CD4-positive, alpha-beta T cell (primary cell): Measurements from ENCODE around the gene ALPK3. TPM values are rescaled to one million over a fixed set of nuclear protein-coding genes. Genes with fewer than 3 reads are reported as not detected.

Experiments
- ATAC-seq: fragments of 200-7000 bp; cut with Tn5 transposase; one replicate; pipeline ENCODE4 v1.10.0; 2022; ENCODE audit warnings: mild to moderate bottlenecking; ENCODE audit not compliant: poor library complexity
- CTCF ChIA-PET: fragments of 350-600 bp; sonication (Branson Sonifier 250); formaldehyde crosslinking; loops from one replicate; lab custom pipeline; 2021; ENCODE audit warnings: antibody characterized with exemption, inconsistent platforms; lab: Charles Lee
- POLR2A ChIA-PET: fragments of 350-600 bp; sonication (Branson Sonifier 250); formaldehyde crosslinking; loops from one replicate; lab custom pipeline; 2021; ENCODE audit warnings: antibody characterized with exemption, inconsistent platforms; lab: Charles Lee
- DNase-seq, 14 experiments: peaks; one replicate each; pipeline ENCODE4 v3.0.0-alpha.2; 2013 to 2020; ENCODE audit warnings: mixed read lengths in 2 of 14
- H3K27ac ChIP-seq, 2 donors: one replicate each; pipeline versions ENCODE4 v1.5.1 to v1.7.0; 2013; ENCODE audit warnings: low read length in 2 of 2, low read depth in 1 of 2, mild to moderate bottlenecking in 1 of 2
- H3K27me3 ChIP-seq, 2 experiments: 1 replicate in 1 of 2; 2 replicates in 1 of 2; pipeline versions ENCODE4 v1.6.1 to v1.7.0; 2013; ENCODE audit warnings: low read length in 2 of 2, control low read depth in 1 of 2, mild to moderate bottlenecking in 1 of 2, moderate library complexity in 1 of 2; ENCODE audit not compliant: insufficient read depth in 2 of 2, control insufficient read depth in 1 of 2
- H3K36me3 ChIP-seq: one replicate; pipeline ENCODE4 v1.6.1; 2013; ENCODE audit warnings: low read length, control low read depth; ENCODE audit not compliant: insufficient read depth
- H3K4me1 ChIP-seq: one replicate; pipeline ENCODE4 v1.6.1; 2013; ENCODE audit warnings: low read length, control low read depth; ENCODE audit not compliant: insufficient read depth
- H3K4me3 ChIP-seq: one replicate; pipeline ENCODE4 v1.5.1; 2013; ENCODE audit warnings: mild to moderate bottlenecking, low read length, moderate library complexity
- H3K9me3 ChIP-seq, 2 experiments: 1 replicate in 1 of 2; 2 replicates in 1 of 2; pipeline versions ENCODE4 v1.6.1 to v1.7.0; 2013; ENCODE audit warnings: low read length in 2 of 2, mild to moderate bottlenecking in 2 of 2, control low read depth in 1 of 2, moderate library complexity in 1 of 2; ENCODE audit not compliant: control insufficient read depth in 1 of 2, insufficient read depth in 1 of 2
- H3K27ac Mint-ChIP-seq: one replicate; pipeline ENCODE4 v1.8.0; 2020; ENCODE audit warnings: mixed read lengths
- H3K27me3 Mint-ChIP-seq: one replicate; pipeline ENCODE4 v1.8.0; 2021; ENCODE audit warnings: mixed read lengths
- H3K36me3 Mint-ChIP-seq: one replicate; pipeline ENCODE4 v1.8.0; 2021; ENCODE audit warnings: low read depth, mixed read lengths
- H3K4me1 Mint-ChIP-seq: one replicate; pipeline ENCODE4 v1.8.0; 2021; ENCODE audit warnings: low read depth, mixed read lengths
- H3K4me3 Mint-ChIP-seq: one replicate; pipeline ENCODE4 v1.8.0; 2020; ENCODE audit warnings: mild to moderate bottlenecking, mixed read lengths
- H3K9me3 Mint-ChIP-seq: one replicate; pipeline ENCODE4 v1.8.0; 2020; ENCODE audit warnings: mixed read lengths
- intact Hi-C, 2 experiments: fragments of 100-400 bp; cut with DNase I in 1 of 2; cut with micrococcal nuclease in 1 of 2; formaldehyde crosslinking; loops; one replicate each; pipeline versions ENCODE4 v1.15.1 to v1.9.0; 2023 to 2025; cut with DNase I, micrococcal nuclease
- total RNA-seq, 174 experiments: library from RNA in 2 of 174; stranded (reverse) in 2 of 174; gene quantifications; one replicate each; pipeline ENCODE4 v1.2.3 and lab custom pipeline; 2021 to 2026
- TF ChIP-seq, protein P1 (sequence below): fragments of 200-600 bp; IDR thresholded peaks from one replicate; pipeline ENCODE4 v1.8.0; 2022; ENCODE audit warnings: antibody characterized with exemption, mild to moderate bottlenecking

The ALPK3 gene
- total RNA-seq, 2 experiments from 2014 or later: 0.14 TPM

DNA sequence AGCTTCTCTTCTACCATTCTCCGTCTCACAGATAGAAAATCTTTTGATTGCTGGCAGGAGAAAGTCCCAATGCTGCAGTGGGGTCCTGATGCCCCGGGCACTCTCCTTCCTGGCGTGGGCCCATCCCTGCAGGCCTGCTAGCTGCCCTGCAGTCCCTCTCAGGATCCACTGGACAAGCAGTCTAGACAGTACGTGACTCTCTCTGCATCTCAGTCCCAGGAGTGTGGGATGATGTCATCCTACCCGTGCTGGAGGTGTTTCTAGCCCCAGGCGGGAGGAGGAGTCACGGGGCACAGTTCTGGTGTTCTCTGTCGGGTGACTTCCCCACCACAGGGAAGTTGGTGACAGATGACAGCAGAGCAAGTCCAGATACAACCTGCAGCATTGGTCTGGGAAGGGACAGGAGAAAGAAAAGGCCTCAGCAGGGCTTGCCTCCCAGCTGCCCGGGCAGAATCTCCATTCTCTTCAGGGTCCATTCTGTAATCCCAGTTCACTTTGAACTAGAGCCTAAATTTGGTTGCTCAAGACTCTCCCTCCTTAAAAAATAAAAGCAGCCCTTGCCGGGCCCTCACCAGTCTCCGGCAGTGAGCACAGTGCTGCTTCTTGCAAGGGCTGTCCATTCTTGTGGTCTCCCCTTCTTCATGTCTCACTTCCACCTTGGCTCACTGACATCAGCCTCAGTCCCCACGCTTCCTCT, 97.9 kb downstream of the ALPK3 start:
- Mint-ChIP-seq H3K4me1 (no peaks in the 10 kb centered on the region), H3K9me3 (no peaks in the 10 kb centered on the region), H3K4me3 (no peak overlapping the region), H3K27ac (no peak overlapping the region), H3K27me3 (peaks cover 5% of the 10 kb centered on the region), H3K36me3 (no peaks in the 10 kb centered on the region)
- no peaks in the 10 kb centered on the region for H3K4me1 ChIP-seq
- POLR2A ChIA-PET: no interaction called here
- H3K27ac ChIP-seq: no peak overlapping the region
- peaks cover 0 to 14% of the 10 kb centered on the region in 2 experiments for H3K9me3 ChIP-seq
- intact Hi-C loops: no loop called here
- TF ChIP-seq, protein P1, sequence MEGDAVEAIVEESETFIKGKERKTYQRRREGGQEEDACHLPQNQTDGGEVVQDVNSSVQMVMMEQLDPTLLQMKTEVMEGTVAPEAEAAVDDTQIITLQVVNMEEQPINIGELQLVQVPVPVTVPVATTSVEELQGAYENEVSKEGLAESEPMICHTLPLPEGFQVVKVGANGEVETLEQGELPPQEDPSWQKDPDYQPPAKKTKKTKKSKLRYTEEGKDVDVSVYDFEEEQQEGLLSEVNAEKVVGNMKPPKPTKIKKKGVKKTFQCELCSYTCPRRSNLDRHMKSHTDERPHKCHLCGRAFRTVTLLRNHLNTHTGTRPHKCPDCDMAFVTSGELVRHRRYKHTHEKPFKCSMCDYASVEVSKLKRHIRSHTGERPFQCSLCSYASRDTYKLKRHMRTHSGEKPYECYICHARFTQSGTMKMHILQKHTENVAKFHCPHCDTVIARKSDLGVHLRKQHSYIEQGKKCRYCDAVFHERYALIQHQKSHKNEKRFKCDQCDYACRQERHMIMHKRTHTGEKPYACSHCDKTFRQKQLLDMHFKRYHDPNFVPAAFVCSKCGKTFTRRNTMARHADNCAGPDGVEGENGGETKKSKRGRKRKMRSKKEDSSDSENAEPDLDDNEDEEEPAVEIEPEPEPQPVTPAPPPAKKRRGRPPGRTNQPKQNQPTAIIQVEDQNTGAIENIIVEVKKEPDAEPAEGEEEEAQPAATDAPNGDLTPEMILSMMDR: no peak
- no peaks in the 10 kb centered on the region for H3K36me3 ChIP-seq
- ATAC-seq (peak; percentile 65), DNase-seq (peak in 5 of 14 experiments; percentile 5 to 47 (median 23))
- CTCF ChIA-PET: no interaction called here
- H3K4me3 ChIP-seq: no peak overlapping the region
- H3K27me3 ChIP-seq: peaks cover 2 to 5% of the 10 kb centered on the region in 2 experiments

DNA sequence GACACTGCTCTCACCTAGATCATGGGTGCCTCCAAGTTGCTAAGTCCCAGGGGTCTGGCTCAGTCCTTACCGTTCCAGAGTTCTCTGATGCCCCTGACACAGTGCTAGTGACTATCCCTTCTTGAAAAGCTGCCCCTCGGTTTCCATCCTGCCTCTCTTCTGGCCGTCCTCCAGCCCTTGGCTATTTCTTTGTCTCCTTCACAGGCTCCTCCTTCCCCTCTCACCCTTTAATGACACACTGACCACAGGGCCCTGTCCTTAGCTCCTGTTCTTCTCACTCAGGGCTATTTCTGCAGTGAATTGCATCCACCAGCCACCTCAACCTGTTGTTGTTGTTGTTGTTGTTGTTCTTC, 98.4 kb downstream of the ALPK3 start:
- Histone ChIP-seq H3K4me1 (no peaks in the 10 kb centered on the region), H3K4me3 (no peak overlapping the region), H3K9me3 (peaks cover 0 to 14% of the 10 kb centered on the region in 2 experiments), H3K36me3 (no peaks in the 10 kb centered on the region), H3K27ac (no peak overlapping the region), H3K27me3 (peaks cover 2 to 5% of the 10 kb centered on the region in 2 experiments)
- H3K4me1 Mint-ChIP-seq: no peaks in the 10 kb centered on the region
- H3K9me3 Mint-ChIP-seq: no peaks in the 10 kb centered on the region
- no peak for DNase-seq
- H3K36me3 Mint-ChIP-seq: no peaks in the 10 kb centered on the region
- H3K27ac Mint-ChIP-seq: no peak overlapping the region
- ChIA-PET POLR2A (no interaction called here), CTCF (no interaction called here)
- no peak for ATAC-seq
- no peak overlapping the region for H3K4me3 Mint-ChIP-seq
- TF ChIP-seq, protein P1: no peak
- H3K27me3 Mint-ChIP-seq: peaks cover 5% of the 10 kb centered on the region
- intact Hi-C loops: no loop called here

DNA sequence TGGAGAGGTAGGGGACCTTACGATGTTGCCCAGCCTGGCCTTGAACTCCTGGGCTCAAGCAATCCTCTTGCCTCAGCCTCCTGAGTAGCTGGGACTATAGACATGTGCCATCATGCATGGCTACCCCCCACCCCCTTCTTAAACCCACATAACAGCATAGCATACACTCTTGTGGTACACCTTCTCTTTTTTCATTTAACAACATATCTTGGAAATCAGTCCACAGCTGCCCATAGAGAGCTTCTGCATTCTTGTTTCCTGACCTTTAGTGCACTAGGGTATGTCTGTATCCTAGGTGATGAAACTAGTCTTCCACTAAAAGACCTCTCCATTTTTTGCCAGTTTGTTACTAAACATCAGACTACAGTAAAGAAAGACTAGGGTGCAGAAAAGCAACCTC, 100.3 kb downstream of the ALPK3 start:
- Histone ChIP-seq H3K4me3 (no peak overlapping the region), H3K27ac (no peak overlapping the region), H3K27me3 (peaks cover 2 to 5% of the 10 kb centered on the region in 2 experiments), H3K4me1 (no peaks in the 10 kb centered on the region), H3K9me3 (peaks cover 0 to 10% of the 10 kb centered on the region in 2 experiments), H3K36me3 (no peaks in the 10 kb centered on the region)
- Mint-ChIP-seq H3K27ac (no peak overlapping the region), H3K9me3 (no peaks in the 10 kb centered on the region), H3K27me3 (peaks cover 5% of the 10 kb centered on the region), H3K36me3 (no peaks in the 10 kb centered on the region), H3K4me1 (no peaks in the 10 kb centered on the region), H3K4me3 (no peak overlapping the region)
- TF ChIP-seq, protein P1: no peak
- ChIA-PET CTCF (no interaction called here), POLR2A (no interaction called here)
- DNase-seq (no peak), ATAC-seq (no peak)
- intact Hi-C loops: no loop called here
